Lower leg skin (tissue), 4 donors: ENCODE data around the gene MYPOP. TPM values are rescaled to one million over a fixed set of nuclear protein-coding genes. Genes with fewer than 3 reads are reported as not detected.

Experiments
- DNase-seq, 2 donors: peaks; one replicate each; pipeline ENCODE4 v3.0.0-alpha.2; 2019; ENCODE audit warnings: low spot score in 2 of 2
- H3K4me3 ChIP-seq: fragments of 200-600 bp; sonication (generic); 2 replicates; pipeline ENCODE4 v1.5.1; 2017; ENCODE audit warnings: mild to moderate bottlenecking, low read depth; ENCODE audit not compliant: poor library complexity, severe bottlenecking
- POLR2A ChIP-seq, 2 donors: fragments of 450-650 bp; IDR thresholded peaks; one replicate each; pipeline ENCODE4 v1.6.1; 2016 to 2017; ENCODE audit warnings: antibody characterized with exemption in 2 of 2, mild to moderate bottlenecking in 1 of 2, moderate library complexity in 1 of 2
- WGBS, 2 donors: methylation state at CpG; one replicate each; pipeline ENCODE4 v1.1.5; 2018; 5-methylcytosine and 5-hydroxymethylcytosine counted together
- intact Hi-C: fragments of 100-400 bp; cut with DNase I; formaldehyde crosslinking; loops from one replicate; pipeline ENCODE4 v1.15.0; 2023; ENCODE audit warnings: low total_unique reads
- total RNA-seq, 4 donors: library from RNA; depleted of rRNA; stranded (reverse); fragments of >200 nt; gene quantifications; one replicate each; pipeline ENCODE4 v1.1.0, GENCODE V29; 2016
- TF ChIP-seq, protein P1 (sequence below), 3 donors: fragments of 450-650 bp; IDR thresholded peaks; one replicate each; pipeline ENCODE4 v1.5.1; 2016; ENCODE audit warnings: antibody characterized with exemption in 3 of 3, mild to moderate bottlenecking in 3 of 3, moderate library complexity in 2 of 3

The MYPOP gene
- total RNA-seq, 4 donors from 2014 or later: 2.0 to 8.0 (median 7.2) TPM

DNA sequence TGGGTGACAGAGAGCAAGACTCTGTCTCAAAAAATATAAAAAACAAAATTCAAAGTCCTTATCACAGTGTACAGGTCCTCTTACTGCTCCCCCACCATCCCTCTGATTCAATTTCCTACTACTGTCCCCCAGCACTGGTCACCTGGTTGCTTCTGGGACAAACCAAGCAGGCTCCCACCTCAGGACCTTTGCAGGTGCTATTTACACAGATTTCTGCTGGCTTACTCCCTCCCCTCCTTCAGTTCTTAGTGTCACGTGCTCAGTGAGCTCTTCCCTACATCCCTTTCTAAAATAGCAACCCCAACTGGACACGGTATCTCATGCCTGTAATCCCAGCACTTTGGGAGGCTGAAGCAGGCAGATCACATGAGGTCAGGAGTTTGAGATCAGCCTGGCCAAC is 22.4 kb downstream of the MYPOP start:
- no peak for DNase-seq
- intact Hi-C loops: no loop called here
- no peak overlapping the region for H3K4me3 ChIP-seq
- WGBS, 2 donors: 81 to 84% methylated on average over 2 of the region's 2 CpGs
- TF ChIP-seq, protein P1, sequence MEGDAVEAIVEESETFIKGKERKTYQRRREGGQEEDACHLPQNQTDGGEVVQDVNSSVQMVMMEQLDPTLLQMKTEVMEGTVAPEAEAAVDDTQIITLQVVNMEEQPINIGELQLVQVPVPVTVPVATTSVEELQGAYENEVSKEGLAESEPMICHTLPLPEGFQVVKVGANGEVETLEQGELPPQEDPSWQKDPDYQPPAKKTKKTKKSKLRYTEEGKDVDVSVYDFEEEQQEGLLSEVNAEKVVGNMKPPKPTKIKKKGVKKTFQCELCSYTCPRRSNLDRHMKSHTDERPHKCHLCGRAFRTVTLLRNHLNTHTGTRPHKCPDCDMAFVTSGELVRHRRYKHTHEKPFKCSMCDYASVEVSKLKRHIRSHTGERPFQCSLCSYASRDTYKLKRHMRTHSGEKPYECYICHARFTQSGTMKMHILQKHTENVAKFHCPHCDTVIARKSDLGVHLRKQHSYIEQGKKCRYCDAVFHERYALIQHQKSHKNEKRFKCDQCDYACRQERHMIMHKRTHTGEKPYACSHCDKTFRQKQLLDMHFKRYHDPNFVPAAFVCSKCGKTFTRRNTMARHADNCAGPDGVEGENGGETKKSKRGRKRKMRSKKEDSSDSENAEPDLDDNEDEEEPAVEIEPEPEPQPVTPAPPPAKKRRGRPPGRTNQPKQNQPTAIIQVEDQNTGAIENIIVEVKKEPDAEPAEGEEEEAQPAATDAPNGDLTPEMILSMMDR (IDR thresholded peaks at IDR 0.05): no peak
- TF ChIP-seq POLR2A (IDR thresholded peaks at IDR 0.05): no peak

DNA sequence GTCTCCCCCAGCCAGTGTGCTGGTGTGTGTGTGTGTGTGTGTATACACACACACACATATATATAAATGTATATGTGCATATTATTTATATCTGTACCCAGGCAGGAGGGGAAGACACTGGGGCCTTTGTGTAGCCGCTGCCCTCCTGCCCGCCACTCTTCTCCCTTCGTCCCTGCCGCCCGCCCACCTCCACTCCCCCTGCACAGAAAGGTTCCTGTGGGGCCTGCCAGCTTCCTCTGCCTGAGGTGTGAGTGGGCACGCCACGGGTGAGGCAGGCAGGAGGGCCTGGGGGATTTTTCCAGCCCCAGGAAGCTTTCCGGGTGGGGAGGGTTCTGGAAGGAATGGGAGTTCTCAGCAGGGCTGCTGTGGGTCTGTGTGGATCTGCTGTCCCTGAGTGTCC is 23.4 kb downstream of the MYPOP start:
- intact Hi-C loops: no loop called here
- 59 to 77% methylated on average over 8 of the region's 8 CpGs for WGBS, 2 donors

DNA sequence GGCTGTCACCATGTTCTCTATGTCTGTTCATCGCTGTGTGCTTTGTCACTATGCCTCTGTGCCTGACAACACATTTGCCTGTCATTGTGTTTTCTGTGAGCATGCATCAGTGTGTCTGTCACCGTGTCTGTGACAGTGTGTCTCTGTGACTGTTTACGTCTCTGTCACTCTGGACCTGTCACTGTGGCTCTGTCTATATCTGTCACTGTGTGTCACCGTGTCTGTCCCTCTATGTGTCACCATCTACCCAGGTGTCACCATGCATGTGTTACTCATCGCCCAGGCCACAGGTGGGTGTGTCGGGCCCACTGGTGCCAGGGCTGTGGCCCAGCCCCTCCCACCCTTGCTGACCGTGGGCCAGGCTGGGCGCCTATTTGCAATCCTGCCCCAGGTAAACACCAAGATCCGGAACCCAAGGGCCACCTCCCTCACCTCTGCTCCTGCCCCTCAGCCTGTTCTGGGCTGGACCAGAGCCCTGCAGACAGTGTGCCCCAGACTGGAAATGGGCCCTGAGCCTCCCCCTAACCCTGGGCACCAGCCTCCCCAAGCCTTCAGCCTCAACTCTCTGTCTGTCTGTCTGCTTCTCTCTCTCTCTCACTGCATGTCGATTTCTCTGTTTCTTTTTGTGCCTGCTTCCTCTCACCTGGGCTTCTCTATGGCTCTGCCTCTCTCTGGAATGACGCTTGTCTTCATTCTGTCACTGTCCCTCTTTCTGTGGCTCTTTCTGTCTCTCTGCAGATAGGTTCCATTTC is 24.2 kb downstream of the MYPOP start:
- DNase-seq: no peak
- no peak for TF ChIP-seq POLR2A (IDR thresholded peaks at IDR 0.05)
- TF ChIP-seq, protein P1 (IDR thresholded peaks at IDR 0.05): peak in 1 of 3 donors; percentile 4
- H3K4me3 ChIP-seq: no peak overlapping the region
- WGBS, 2 donors: 70 to 79% methylated on average over 9 to 11 of the region's 11 CpGs
- intact Hi-C loops: no loop called here

More for the DNA sequence above, 23.4 kb downstream of the MYPOP start:
- DNase-seq: no peak
- TF ChIP-seq POLR2A (IDR thresholded peaks at IDR 0.05): no peak
- TF ChIP-seq, protein P1 (IDR thresholded peaks at IDR 0.05): no peak
- no peak overlapping the region for H3K4me3 ChIP-seq

DNA sequence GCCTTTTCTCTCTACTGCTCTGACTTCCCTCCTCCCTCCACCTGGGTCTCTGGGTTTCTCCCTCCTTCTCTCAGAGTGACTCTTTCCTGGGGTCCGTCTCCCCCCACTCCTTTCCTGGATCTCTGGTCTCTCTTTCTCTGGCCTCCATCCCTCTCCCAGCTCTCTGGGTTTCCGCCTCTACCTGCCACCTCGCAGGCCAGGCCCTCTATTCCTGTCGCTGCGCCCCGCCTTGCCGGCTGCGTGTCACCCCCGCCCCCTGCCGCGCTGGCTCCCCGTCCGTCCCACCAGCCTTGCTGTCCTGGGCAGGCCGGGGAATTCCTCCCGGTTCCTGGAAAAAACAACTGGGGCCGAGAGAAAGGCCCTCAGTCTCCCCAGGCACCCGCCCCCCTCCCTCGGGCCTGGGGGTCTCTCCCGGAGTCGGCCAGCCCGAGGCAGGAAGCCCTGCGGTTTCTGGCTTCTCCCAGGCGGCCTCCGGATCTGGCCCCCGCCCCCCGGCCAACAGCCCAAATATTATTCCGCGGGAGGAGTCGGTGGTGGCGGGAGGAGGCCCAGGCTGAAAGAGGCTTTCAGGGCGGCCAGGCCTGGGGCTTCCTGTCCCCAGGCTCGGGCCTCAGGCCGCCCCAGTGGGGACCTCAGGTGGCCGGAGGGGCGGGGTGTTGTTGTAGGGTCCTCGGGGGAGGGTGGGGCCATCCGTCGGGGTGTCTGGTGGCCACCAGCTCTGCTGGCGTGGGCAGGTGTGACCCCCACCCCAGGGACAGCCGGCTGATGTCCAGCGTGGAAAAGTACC is 25.8 kb downstream of the MYPOP start:
- DNase-seq: no peak
- 8 to 15% methylated on average over 27 to 34 of the region's 41 CpGs for WGBS, 2 donors
- H3K4me3 ChIP-seq: no peak overlapping the region
- TF ChIP-seq, protein P1 (IDR thresholded peaks at IDR 0.05): no peak
- TF ChIP-seq POLR2A (IDR thresholded peaks at IDR 0.05): no peak
- intact Hi-C loops: no loop called here

DNA sequence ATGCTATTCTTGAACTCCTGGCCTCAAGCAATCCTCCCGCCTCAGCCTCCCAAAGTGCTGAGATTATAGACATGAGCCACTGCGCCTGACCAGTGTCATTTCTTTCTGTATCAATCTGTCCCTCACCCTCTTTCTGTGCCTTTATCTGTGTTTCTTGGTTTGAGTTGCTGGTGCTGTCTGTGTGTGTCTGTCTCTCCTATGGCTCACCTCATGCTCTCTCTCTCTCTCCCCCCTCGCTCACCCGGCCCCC is 26.3 kb downstream of the MYPOP start:
- DNase-seq: no peak
- no peak overlapping the region for H3K4me3 ChIP-seq
- TF ChIP-seq, protein P1 (IDR thresholded peaks at IDR 0.05): no peak
- TF ChIP-seq POLR2A (IDR thresholded peaks at IDR 0.05): no peak
- WGBS, 2 donors: 57 to 58% methylated on average over 4 of the region's 4 CpGs
- intact Hi-C loops: no loop called here
